Mesothelial cell of epicardium (in vitro differentiated cells): ENCODE results near the gene TXNDC5. TPM values are rescaled to one million over a fixed set of nuclear protein-coding genes. Genes with fewer than 3 reads are reported as not detected.
A peak's percentile ranks its signal among the peaks of the same experiment; 100 is the strongest.

Experiments used
- DNase-seq, 2 experiments: peaks; one replicate each; pipeline ENCODE4 v3.0.0; 2021; ENCODE audit warnings: low spot score in 2 of 2; ENCODE audit not compliant: unreplicated experiment in 2 of 2
- H3K27ac Mint-ChIP-seq: 2 replicates; pipeline ENCODE4 v1.8.0; 2021; ENCODE audit warnings: mixed read lengths
- H3K27me3 Mint-ChIP-seq: 2 replicates; pipeline ENCODE4 v1.8.0; 2021; ENCODE audit warnings: low read depth, mixed read lengths
- H3K36me3 Mint-ChIP-seq: 2 replicates; pipeline ENCODE4 v1.8.0; 2021; ENCODE audit warnings: mixed read lengths
- H3K4me1 Mint-ChIP-seq: 2 replicates; pipeline ENCODE4 v1.8.0; 2021; ENCODE audit warnings: mixed read lengths
- H3K4me3 Mint-ChIP-seq: 2 replicates; pipeline ENCODE4 v1.8.0; 2021; ENCODE audit warnings: mild to moderate bottlenecking, moderate library complexity, mixed read lengths
- H3K9me3 Mint-ChIP-seq: 2 replicates; pipeline ENCODE4 v1.8.0; 2021; ENCODE audit warnings: mixed read lengths
- total RNA-seq: library from RNA; stranded (reverse); gene quantifications from 3 replicates; pipeline ENCODE4 v1.2.1, GENCODE V29; 2021
- TF ChIP-seq, protein P1 (sequence below): fragments of 200-600 bp; sonication (generic); IDR thresholded peaks from one replicate; pipeline ENCODE4 v1.5.0; 2021; ENCODE audit warnings: antibody characterized with exemption; ENCODE audit not compliant: unreplicated experiment

Gene TXNDC5
- total RNA-seq, 1 donor from 2014 or later = 120 TPM

DNA sequence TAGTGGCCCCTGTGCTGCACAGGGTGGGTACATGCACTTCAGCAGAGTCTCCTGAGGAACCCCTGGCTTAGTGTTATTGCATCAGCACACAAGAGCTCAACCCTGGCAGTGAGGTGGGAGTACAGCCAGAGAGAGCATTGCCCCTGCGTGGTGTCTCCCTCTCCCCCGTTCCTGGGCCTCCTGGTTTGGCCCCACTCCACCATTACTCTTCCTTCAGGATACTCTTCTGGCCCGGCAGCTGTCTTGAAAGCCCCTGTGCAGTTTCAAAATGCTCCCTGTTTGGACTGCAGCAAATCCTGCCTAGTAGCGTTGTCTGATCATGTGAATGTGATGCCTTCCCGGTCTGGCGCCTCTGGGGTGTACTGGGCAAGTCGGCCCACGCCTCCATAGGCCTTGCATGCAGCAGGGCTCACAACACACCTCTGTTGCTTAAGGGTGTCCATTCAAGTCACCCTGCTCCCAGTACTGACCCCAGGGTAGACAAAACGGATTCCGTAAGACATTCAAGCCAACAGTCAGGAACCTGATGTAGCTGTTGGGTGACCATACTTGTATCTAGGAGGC lies 32.1 kb downstream of the TXNDC5 start:
- Mint-ChIP-seq H3K27ac (no peak overlapping the region), H3K36me3 (peaks cover 20% of the 10 kb centered on the region), H3K27me3 (no peaks in the 10 kb centered on the region), H3K4me3 (no peak overlapping the region), H3K4me1 (no peaks in the 10 kb centered on the region), H3K9me3 (peaks cover 13% of the 10 kb centered on the region)
- TF ChIP-seq, protein P1, sequence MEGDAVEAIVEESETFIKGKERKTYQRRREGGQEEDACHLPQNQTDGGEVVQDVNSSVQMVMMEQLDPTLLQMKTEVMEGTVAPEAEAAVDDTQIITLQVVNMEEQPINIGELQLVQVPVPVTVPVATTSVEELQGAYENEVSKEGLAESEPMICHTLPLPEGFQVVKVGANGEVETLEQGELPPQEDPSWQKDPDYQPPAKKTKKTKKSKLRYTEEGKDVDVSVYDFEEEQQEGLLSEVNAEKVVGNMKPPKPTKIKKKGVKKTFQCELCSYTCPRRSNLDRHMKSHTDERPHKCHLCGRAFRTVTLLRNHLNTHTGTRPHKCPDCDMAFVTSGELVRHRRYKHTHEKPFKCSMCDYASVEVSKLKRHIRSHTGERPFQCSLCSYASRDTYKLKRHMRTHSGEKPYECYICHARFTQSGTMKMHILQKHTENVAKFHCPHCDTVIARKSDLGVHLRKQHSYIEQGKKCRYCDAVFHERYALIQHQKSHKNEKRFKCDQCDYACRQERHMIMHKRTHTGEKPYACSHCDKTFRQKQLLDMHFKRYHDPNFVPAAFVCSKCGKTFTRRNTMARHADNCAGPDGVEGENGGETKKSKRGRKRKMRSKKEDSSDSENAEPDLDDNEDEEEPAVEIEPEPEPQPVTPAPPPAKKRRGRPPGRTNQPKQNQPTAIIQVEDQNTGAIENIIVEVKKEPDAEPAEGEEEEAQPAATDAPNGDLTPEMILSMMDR = no peak
- DNase-seq = no peak

DNA sequence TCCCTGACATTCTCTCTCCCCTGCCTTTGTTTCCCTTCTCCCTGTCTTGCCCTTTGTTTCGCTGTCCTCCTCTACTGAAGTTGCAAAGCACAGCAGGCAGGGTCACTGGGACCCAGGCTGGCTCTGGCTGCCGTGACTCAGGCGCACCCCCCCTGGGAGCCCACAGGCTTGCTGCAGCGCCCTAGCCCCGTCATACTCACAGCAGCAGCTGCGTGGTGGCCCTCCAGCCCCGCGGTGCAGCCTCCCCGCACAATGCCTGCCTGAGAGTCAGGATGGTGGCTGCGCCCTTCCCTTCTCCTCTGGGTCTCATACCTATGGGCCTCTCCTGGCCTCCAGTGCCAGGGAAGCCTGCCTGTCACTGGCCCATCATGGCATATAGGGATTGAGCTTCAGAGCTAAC lies 41.7 kb downstream of the TXNDC5 start:
- TF ChIP-seq, protein P1 = no peak
- Mint-ChIP-seq H3K4me3 (no peak overlapping the region), H3K27ac (no peak overlapping the region), H3K4me1 (no peaks in the 10 kb centered on the region), H3K27me3 (peaks cover 4% of the 10 kb centered on the region), H3K36me3 (no peaks in the 10 kb centered on the region), H3K9me3 (peaks cover 8% of the 10 kb centered on the region)
- no peak for DNase-seq

DNA sequence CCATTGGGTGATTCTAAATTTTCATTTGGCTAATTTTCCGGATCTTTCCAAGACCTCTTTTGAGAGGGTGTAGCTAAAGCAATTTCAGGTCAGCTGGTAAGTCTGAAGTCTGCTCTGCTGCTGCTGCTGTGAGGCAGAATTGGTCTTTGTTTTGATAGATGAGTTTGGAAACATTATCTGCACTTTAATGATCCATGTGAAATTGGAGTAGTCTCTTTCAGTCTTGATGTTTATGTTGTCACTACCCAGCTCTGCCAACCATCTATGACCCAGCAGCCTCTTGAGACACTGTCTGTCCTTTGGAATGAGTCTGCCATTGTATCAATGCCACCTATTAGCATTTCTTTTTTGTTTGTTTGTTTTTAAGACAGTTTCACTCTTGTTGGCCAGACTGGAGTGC lies 44.1 kb downstream of the TXNDC5 start:
- H3K36me3 Mint-ChIP-seq = no peaks in the 10 kb centered on the region
- H3K27me3 Mint-ChIP-seq = peaks cover 4% of the 10 kb centered on the region
- no peak overlapping the region for H3K27ac Mint-ChIP-seq
- no peaks in the 10 kb centered on the region for H3K9me3 Mint-ChIP-seq
- H3K4me3 Mint-ChIP-seq = no peak overlapping the region
- TF ChIP-seq, protein P1 = no peak
- peak in 1 of 2 experiments; percentile 3 for DNase-seq
- no peaks in the 10 kb centered on the region for H3K4me1 Mint-ChIP-seq

DNA sequence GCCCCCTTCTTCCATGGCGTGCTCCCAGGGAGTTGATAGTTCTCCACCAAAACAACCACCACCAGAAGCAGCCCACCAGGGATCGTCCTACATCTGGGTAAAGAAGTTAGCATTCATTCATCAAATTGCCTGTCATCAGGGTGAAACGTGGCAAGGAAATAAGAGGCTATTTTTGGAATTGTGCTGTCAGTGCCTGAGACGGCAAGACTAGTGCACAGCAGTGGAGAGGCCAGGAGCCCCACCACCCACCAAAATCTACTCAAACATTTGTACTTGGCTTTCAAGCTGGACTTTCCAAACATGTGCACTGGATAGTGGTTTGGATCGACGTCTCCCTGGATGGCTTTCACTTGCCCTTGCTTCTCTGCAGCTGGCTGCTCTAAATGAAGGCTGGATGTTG lies 44.8 kb downstream of the TXNDC5 start:
- TF ChIP-seq, protein P1 = no peak
- Mint-ChIP-seq H3K27me3 (peaks cover 4% of the 10 kb centered on the region), H3K4me1 (no peaks in the 10 kb centered on the region), H3K36me3 (no peaks in the 10 kb centered on the region), H3K27ac (no peak overlapping the region), H3K9me3 (no peaks in the 10 kb centered on the region), H3K4me3 (no peak overlapping the region)
- DNase-seq = peak in 1 of 2 experiments; percentile 29

DNA sequence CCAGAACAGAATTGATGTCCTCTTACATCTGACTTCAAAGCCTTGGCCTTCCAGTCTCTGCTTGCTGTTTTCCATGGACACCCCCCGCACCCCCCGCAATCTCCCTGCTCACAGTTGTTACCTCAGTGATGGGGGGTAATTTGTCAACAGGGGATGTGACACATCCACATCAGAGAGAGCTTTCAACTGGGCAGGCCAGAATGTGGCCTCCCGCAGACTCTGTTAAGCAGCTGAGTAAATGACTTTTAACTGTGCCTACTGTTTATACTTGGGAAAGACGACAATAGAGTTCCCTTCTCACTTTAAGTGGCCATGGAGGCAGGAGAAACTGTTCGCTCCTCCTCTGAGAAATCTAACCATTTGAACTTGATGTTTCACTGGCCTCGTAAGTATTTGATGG lies 51.0 kb downstream of the TXNDC5 start:
- DNase-seq = no peak
- H3K27me3 Mint-ChIP-seq = no peaks in the 10 kb centered on the region
- no peak overlapping the region for H3K27ac Mint-ChIP-seq
- no peak overlapping the region for H3K4me3 Mint-ChIP-seq
- no peaks in the 10 kb centered on the region for H3K36me3 Mint-ChIP-seq
- no peaks in the 10 kb centered on the region for H3K9me3 Mint-ChIP-seq
- TF ChIP-seq, protein P1 = no peak
- H3K4me1 Mint-ChIP-seq = no peaks in the 10 kb centered on the region

DNA sequence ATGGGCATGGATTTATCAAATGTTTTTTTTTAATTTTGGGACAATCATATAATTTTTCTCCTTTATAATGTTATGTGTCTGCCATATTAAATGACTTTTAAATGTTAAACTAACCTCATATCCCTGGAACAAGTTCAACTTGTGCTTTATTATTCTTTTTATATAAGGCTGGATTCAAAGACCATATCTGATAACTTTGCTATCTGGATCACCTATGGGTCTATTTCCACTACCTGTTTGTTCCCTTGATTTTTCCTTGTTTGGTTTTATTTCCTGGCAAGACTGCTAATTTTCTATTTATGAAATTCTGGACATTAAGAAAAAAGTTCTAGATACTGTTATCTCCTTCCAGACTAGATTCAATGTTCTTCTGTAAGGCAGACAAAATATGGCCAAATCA lies 58.8 kb downstream of the TXNDC5 start:
- DNase-seq = no peak
- peaks cover 1% of the 10 kb centered on the region for H3K36me3 Mint-ChIP-seq
- H3K27ac Mint-ChIP-seq = no peak overlapping the region
- H3K4me3 Mint-ChIP-seq = no peak overlapping the region
- TF ChIP-seq, protein P1 = no peak
- H3K9me3 Mint-ChIP-seq = peaks cover 41% of the 10 kb centered on the region
- H3K27me3 Mint-ChIP-seq = no peaks in the 10 kb centered on the region
- no peaks in the 10 kb centered on the region for H3K4me1 Mint-ChIP-seq
